ENCODE measurements around the gene TLCD5. TPM values are rescaled to one million over a fixed set of nuclear protein-coding genes. Genes with fewer than 3 reads are reported as not detected.
A peak's percentile ranks its signal among the peaks of the same experiment; 100 is the strongest.

The TLCD5 gene
- total and polyA plus RNA-seq, 4 donors = 2.0 to 10.8 (median 3.1) TPM

DNA sequence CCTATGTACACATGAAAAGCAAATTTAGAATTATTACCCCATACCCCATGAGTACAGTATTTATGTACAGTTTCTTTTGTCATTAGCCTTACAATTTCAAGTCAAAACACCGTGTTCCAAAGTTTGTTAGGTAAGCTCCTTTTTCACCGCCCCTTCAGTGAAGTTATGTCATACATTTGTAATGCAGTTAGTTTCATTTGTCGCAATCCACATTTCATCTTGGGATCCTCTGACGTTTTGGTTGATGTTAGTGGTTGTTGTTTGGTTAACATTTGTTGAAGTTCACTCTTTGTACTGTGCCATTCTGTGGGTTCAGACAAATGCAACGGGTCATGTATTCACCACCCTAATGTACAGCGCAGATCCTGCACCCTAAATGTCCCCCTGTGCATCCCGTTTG lies 56.3 kb downstream of the TLCD5 start:
- Histone ChIP-seq H3K4me1 (ENCODE audit: control insufficient read depth in 5 of 5, insufficient read depth in 5 of 5, low read length in 5 of 5) (peaks cover 0 to 30% (median 1%) of the 10 kb centered on the region in 5 donors), H3K4me3 (no peak overlapping the region), H3K36me3 (ENCODE audit: control insufficient read depth in 4 of 4, insufficient read depth in 4 of 4, low read length in 4 of 4) (peaks cover 0 to 3% (median 0%) of the 10 kb centered on the region in 4 donors), H3K27me3 (ENCODE audit: control insufficient read depth in 3 of 3, insufficient read depth in 3 of 3, low read length in 2 of 3) (no peaks in the 10 kb centered on the region), H3K9me3 (ENCODE audit: control insufficient read depth in 4 of 4, insufficient read depth in 3 of 4, low read length in 3 of 4) (no peaks in the 10 kb centered on the region), H3K9ac (ENCODE audit: insufficient read depth in 1 of 2, low read length in 2 of 2) (no peak overlapping the region), H3K27ac (ENCODE audit: low read depth in 1 of 2, low read length in 1 of 2) (no peak overlapping the region)
- WGBS, 2 donors = 73 to 83% methylated on average over 7 of the region's 7 CpGs
- no peak for ATAC-seq (ENCODE audit: insufficient read depth, low FRiP score)
- TF ChIP-seq, protein P1, sequence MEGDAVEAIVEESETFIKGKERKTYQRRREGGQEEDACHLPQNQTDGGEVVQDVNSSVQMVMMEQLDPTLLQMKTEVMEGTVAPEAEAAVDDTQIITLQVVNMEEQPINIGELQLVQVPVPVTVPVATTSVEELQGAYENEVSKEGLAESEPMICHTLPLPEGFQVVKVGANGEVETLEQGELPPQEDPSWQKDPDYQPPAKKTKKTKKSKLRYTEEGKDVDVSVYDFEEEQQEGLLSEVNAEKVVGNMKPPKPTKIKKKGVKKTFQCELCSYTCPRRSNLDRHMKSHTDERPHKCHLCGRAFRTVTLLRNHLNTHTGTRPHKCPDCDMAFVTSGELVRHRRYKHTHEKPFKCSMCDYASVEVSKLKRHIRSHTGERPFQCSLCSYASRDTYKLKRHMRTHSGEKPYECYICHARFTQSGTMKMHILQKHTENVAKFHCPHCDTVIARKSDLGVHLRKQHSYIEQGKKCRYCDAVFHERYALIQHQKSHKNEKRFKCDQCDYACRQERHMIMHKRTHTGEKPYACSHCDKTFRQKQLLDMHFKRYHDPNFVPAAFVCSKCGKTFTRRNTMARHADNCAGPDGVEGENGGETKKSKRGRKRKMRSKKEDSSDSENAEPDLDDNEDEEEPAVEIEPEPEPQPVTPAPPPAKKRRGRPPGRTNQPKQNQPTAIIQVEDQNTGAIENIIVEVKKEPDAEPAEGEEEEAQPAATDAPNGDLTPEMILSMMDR (IDR thresholded peaks at IDR 0.05; ENCODE audit: control extremely low read depth, extremely low read depth) = no peak
- DNase-seq = peak in 1 of 3 donors; percentile 12

Small RNA genes within 50 kb of the gene (small RNA-seq; reads per million reads assigned to genes)
- 4,906 reads per million, percentile 100 among the genes with 10 or more reads in this experiment for gene RF00100 (ENCODE audit: low replicate concordance)

Other genes with a start within 250 kb of the TLCD5 start
- 10 to 100 TPM in 1 of 2 donors, 1 to 10 TPM in 1; 4.4 to 26.6 TPM for gene TRIM29, start 187.2 kb upstream of the TLCD5 start, total RNA-seq
- gene TRIM29, start 187.2 kb upstream of the TLCD5 start, polyA plus RNA-seq = 10 to 100 TPM; 13.0 to 20.7 TPM
- 10 to 100 TPM in 1 of 2 donors, 1 to 10 TPM in 1; 7.7 to 27.4 TPM for gene OAF, start 114.3 kb upstream of the TLCD5 start, total RNA-seq
- gene OAF, start 114.3 kb upstream of the TLCD5 start, polyA plus RNA-seq = 10 to 100 TPM in 1 of 2 donors, 1 to 10 TPM in 1; 8.2 to 15.8 TPM
- 1 to 10 TPM; 2.6 to 2.9 TPM for gene POU2F3, start 85.2 kb upstream of the TLCD5 start, total RNA-seq
- 1 to 10 TPM; 3.3 to 3.9 TPM for gene POU2F3, start 85.2 kb upstream of the TLCD5 start, polyA plus RNA-seq
- gene ARHGEF12, start 11.1 kb downstream of the TLCD5 start, total RNA-seq = 100 to 1,000 TPM in 1 of 2 donors, 10 to 100 TPM in 1; 86.1 to 243 TPM
- 10 to 100 TPM; 19.0 to 25.0 TPM for gene ARHGEF12, start 11.1 kb downstream of the TLCD5 start, polyA plus RNA-seq
- gene GRIK4, start 186.4 kb downstream of the TLCD5 start, total RNA-seq = 1 to 10 TPM; 3.0 to 4.9 TPM
- under 1 TPM; 0.41 to 0.45 TPM for gene GRIK4, start 186.4 kb downstream of the TLCD5 start, polyA plus RNA-seq

All from lung (tissue), 13 donors.